HG03439 (cell line): ENCODE data around the gene TBXA2R.
A peak's percentile ranks its signal among the peaks of the same experiment; 100 is the strongest.
"Not testable (repeated sequence)": the region's sequence is repeated elsewhere in the genome, so short reads cannot be mapped to it uniquely, and the experiment has no call there.

ENCODE experiments used
- ATAC-seq: cut with Tn5 transposase; IDR thresholded peaks from one replicate; pipeline ENCODE4 v1.9.1; 2021; ENCODE audit warnings: mild to moderate bottlenecking, moderate library complexity; ENCODE audit not compliant: unreplicated experiment

The TBXA2R gene

DNA sequence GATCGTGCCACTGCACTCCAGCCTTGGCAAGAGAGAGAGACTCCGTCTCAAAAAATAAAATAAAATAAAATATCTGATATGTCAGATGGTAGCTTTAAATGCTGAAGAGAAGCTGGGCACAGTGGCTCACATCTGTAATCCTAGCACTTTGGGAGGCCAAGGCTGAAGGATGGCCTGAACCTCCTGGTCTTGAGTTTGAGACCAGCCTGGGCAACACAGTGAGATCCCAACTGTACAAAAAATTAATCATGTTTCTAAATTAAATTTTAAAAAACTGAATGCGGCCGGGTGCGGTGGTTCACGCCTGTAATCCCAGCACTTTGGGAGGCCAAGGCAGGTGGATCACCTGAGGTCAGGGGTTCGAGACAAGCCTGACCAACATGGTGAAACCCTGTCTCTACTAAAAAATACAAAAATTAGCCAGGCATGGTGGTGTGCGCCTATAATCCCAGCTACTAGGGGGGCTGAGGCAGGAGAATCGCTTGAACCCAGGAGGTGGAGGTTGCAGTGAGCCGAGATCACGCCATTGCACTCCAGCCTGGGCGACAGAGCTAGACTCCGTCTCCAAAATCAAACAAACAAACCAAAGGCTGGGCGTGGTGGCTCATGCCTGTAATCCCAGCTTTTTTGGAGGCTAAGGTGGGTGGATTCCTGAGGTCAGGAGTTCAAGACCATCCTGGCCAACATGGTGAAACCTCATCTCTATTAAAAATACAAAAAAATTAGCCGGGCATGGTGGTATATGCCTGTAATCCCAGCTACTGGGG, 22.5 kb downstream of the TBXA2R start:
- ATAC-seq = not testable (repeated sequence)

DNA sequence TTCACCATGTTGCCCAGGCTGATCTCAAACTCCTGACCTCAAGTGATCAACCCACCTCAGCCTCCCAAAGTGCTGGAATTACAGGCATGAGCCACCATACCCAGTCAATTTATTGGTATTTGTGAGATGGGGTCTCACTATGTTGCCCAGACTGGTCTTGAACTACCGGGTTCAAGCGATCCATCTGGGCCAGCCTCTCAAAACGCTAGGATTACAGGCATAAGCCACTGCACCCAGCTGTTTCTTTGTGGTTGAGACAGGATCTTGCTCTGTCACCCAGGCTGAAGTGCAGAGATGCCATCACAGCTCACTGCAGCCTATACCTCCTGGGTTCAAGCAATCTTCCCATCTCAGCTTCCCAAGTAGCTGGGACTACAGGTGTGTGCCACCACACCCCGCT, 24.9 kb downstream of the TBXA2R start:
- ATAC-seq = not testable (repeated sequence)

DNA sequence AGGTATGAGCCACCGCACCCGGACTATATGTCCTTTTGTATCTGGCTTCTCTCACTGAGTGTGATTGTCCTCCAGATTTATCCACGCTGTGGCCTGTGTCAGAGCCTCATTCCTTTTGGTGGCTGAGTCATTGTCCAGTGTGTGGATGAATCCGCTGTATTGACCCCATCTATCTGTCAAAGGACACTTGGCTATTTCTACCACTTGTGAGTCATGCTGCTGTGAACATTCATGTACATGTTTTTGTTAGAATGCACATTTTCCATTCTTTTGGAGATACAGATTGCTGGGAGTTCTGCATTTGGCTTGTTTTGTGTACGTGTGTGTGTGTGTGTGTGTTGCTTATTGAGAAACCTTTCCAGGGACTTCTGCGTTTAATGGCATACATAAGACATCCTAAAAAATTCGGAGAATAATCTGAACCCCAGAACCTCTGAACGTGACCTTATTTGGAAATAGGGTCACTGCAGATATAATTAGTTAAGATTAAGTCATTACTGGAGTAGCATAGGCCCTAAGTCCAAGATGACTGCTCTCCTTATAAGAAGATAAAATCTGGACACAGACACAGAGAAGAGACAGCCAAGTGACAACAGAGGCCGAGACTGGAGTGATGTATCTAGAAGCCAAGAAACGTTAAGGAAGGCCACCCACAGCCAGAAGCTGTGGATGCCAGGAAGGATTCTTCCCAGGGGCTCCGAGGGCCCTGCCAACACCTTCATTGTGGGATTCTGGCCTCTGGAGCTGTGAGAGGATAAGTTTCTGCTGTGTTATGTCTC, 26.3 kb downstream of the TBXA2R start:
- ATAC-seq = no peak

DNA sequence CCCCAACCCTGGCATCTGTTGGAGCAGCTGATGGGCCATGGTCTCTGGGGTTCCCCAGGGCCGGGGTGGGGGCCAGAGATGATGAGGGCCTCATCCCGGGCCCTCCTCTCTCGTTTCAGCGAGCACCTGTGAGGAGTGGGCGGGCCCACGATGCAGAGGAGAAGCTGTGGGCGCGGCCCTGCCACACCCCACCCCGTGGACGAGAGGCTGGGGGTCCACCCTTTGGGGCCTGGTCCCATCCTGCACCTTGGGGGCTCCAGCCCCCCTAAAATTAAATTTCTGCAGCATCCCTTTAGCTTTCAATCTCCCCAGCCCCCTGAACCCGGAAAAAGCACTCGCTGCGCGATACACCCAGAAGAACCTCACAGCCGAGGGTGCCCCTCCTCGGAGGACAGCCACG, 28.3 kb downstream of the TBXA2R start:
- ATAC-seq = no peak

DNA sequence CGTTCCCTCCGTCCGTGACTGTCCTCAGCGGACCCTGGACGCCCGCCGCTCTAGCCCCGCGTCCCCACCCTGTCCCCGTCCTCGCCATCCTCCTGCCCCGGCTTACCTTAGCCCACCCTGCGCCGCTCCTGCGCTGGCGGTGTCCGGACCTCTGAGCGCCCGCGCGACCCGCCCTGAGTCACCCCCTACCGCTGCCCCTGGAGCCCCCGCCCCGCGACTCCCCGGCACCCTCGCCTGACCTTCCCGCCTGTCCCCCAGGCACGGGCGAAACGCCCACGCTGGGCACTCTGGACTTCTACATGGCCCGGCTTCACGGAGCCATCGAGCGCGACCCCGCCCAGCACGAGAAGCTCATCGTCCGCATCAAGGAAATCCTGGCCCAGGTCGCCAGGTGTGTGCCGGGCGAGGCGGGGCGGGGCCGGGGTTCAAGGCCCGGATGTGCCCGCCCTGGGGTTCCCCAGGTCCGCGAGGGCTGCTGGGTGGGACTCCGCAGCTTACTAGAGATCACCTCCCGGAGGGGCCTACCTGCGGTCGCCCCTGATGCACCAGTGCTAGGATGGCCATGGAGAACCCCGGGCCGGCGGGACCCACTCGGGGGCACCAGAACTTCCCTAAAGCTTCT, 28.8 kb downstream of the TBXA2R start:
- ATAC-seq = no peak

DNA sequence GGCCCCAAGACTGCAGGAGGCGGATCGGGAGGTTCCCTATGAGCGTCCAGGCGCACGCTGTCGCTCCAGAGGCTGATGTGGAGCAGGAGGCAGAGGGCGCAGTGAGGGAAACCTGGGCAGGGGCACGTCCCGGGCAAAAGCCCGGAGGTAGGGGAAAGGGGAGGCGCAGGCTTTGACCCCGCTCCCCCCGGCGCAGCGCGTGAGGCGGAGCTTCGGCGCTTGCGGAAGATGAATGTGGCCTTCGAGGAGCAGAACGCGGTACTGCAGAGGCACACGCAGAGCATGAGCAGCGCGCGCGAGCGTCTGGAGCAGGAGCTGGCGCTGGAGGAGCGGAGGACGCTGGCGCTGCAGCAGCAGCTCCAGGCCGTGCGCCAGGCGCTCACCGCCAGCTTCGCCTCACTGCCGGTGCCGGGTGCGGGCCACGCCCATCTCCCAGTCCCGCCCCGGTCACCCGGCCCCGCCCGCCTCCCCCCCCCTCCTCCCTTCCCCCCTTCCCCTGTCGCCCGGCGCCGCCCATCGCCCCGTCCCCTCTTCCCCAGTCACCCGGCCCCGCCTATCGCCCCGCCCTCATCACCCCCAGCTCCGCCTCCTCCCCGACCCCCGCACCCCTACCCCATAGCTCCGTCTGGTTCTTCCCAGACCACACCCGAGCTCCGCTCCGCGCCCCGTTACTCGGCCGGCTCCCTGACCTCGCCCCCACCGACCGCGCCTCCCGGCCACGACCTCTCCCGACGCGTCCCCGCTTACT, 29.8 kb downstream of the TBXA2R start:
- no peak for ATAC-seq

DNA sequence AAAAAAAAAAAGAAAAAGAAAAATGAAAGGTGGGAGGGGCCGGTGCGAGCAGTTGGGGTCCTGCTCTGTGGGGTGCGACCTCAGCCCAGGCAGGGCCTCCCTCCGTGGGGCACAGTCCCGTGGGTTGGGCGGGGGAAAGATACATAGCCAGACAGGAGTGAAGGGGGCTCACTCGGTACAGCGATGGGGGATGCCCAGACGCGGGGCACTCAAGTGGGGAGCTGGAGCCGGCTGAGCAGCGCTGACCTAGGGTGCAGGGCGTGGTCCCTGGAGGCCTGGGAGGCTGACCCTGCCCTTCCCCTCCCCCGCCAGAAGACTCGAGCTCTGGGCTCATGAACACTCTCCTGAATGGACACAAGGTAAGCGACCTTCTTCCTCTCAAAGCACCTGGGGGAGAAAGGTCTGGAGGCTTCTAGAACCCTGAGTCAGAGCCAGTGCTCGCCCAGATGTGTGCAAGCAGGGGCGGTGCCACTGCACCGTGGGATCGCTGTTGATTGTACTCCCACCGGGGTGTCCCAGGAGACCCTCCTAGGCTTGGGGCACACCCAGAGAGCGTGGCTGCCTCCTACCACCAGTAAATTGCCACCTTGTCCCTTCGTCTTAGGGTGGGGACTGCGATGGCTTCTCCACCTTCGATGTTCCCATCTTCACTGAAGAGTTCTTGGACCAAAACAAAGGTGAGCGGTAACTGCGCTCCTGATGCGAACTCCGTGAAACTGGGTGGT, 30.6 kb downstream of the TBXA2R start:
- no peak for ATAC-seq

DNA sequence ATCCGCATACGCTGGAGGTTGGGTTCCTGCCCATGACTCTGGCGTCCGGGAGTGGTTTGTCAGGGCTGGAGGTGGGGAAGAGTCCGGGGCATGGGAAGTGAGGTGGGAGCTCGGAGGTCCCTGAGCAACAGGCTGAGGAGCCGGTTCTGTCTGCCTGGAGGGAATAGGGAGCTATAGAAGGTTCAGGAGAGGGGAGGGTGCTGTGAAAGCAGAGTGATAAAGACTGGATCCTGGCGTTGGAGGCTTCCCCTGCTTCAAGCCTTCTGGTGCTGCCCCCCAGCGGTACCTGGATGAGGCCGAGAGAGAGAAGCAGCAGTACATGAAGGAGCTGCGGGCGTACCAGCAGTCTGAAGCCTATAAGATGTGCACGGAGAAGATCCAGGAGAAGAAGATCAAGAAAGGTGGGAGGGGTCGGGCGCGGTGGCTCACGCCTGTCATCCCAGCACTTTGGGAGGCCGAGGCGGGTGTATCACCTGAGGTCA, 31.4 kb downstream of the TBXA2R start:
- ATAC-seq = no peak

DNA sequence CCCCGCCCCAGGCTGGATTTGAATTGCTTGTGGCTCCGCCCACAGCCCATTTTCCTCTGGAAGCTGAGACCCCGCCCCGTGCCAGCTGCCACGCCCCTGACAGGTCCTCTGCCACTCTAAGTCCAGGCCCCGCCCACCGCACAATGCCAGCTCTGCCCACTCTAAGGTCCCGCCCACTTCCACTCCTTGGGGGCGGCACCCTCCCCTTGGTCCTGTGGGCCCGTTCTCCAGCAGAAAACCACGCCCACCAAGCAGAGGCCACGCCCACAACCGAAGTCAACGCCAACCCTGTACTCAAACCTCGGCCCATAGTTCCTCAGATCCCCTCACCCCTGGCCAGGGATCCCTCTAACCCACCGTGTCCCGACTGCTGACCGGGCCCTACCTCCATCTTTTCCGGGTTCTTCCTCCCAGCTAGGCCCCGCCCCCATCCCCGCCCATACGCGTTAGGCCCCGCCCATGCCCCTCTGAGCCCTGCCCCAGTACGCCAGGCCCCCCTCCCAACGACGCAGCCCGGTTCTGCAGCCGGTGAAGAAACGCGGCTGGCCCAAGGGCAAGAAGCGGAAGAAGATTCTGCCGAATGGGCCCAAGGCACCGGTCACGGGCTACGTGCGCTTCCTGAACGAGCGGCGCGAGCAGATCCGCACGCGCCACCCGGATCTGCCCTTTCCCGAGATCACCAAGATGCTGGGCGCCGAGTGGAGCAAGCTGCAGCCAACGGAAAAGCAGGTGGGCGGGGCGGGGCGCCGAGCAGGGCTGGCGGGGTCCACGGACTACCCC, 32.6 kb downstream of the TBXA2R start:
- peak; percentile 30 for ATAC-seq

DNA sequence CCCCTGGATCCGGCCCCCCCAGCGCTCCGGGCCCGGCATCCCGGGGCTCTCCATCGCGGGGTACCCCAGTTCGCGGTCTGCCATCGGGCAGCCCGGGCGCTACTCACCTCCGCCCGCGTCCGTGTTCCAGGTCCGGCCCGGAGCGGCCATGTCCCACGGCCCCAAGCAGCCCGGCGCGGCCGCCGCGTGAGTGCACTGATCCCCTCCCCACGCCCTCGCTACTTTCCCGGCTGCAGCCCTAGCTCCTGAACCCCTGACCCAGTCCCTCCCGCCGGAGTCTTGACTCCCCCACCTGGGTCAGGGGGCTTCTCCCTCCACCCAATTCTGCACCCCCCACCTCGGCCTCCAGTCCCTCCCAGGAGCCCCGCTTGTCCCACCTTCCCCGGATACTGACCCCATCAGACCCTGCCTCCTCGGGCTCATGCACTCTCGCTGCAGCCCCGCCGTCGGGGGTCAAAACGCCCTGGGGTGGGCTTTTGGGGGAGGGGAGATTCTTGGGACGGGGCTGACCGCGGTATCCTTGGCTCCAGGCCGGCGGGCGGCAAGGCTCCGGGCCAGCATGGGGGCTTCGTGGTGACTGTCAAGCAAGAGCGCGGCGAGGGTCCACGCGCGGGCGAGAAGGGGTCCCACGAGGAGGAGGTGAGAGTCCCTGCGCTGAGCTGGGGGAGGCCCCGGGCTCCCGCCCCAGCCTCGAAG, 33.4 kb downstream of the TBXA2R start:
- no peak for ATAC-seq

DNA sequence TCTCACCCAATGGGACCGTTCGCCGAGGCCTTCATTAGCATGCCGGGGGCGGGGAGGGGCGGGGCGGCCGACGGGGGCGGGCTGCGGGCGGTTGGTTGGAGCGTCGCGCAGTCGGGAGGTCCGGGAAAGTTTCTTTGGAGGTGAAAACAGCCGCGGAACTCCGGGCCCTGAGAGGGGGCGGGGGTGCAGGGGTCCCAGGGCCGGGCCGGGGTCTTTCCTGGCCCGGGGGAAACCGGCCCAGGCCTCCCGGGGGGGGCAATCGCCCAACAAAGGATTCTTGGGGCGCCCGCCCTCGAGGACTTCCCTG, 33.9 kb downstream of the TBXA2R start, which contains the start of gene HMG20B:
Gene HMG20B (plus strand): TSS at position 90 of the 307 bp plus-strand sequence. CDS start 366 bp downstream, outside the sequence.
- ATAC-seq = no peak

DNA sequence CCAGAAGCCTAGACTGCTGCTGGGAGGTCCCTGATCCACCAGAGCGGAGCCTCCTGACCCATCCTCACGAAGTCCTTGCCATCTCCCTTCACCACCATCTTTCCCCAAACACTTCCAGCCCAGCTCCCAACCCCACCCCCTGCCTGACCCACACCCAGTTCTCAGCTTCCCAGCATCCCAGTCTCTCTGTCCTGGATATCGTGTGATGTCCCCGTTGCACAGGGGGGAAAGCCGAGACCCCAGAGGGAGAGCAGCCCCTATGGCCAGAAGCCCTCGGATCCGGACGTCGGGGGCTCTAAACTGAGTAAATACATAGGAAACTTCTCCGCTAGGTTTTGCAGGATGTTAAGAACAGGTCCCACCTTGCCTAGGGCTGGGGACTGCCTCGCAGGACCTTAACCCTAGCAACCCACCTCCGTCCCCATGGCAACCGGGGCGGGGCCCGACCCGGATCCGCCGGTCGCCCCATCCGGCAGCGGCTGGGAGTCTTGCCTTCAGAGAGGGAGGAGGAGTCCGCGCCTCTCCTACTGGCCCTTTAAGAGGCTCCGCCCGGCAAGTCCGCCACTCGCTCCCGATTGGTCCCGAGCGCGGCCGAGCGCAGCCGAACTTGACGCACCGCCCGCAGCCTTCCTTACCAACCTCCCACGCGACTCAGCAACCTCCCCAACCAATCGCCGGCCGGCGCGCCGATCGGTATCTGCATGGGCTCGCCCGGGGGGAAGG, 34.4 kb downstream of the TBXA2R start:
- peak; percentile 88 for ATAC-seq

DNA sequence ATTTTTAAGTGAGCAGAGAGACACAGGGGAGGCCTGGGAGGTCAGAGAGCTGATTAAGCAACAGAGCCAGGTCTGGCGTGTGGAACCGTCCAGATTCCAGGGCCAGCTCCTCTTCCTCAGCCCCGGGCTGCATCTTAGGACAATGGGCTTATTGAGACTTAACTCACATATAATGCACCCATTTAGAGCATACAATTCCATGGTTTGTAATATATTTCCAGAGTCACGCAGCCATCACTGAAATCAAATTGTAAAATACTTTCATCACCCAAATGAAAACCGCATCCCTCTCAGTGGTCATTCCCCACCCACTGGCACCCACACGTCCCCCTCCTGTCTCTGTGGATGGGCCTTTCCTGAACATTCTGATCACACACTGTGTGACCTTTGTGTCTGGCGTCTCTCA, 36.1 kb downstream of the TBXA2R start:
- ATAC-seq = no peak

DNA sequence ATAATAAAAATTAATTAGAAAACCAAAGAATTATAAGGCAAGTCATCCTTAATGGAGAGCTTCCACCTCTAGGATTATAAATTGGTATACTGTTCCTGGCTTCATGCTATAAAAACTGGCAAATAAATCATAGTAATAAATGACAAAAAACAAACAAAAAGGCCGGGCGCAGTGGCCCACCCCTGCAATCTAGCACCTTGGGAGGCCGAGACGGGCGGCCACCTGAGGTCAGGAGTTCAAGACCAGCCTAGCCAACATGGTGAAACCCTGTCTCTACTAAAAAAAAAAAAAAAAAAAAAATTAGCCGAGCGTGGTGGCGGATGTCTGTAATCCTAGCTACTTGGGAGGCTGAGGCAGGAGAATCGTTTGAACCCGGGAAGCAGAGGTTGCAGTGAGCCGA, 36.6 kb downstream of the TBXA2R start:
- ATAC-seq = not testable (repeated sequence)

DNA sequence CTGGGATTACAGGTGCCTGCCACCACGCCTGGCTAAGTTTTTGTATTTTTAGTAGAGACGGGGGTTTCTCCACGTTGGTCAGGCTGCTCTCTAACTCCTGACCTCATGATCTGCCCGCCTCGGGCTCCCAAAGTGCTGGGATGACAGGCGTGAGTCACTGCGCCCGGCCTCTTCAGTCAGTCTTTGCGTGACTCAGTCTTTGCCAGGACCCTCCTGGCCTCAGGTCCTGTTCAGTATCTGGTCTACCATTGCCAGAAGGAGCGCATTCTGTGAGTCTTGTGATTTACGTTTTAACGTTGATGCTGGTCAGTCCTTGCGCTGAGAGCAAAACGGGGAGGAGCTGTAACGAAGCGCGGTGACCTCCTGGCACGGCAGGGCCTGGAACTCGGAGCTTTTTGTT, 41.5 kb downstream of the TBXA2R start:
- no peak for ATAC-seq

DNA sequence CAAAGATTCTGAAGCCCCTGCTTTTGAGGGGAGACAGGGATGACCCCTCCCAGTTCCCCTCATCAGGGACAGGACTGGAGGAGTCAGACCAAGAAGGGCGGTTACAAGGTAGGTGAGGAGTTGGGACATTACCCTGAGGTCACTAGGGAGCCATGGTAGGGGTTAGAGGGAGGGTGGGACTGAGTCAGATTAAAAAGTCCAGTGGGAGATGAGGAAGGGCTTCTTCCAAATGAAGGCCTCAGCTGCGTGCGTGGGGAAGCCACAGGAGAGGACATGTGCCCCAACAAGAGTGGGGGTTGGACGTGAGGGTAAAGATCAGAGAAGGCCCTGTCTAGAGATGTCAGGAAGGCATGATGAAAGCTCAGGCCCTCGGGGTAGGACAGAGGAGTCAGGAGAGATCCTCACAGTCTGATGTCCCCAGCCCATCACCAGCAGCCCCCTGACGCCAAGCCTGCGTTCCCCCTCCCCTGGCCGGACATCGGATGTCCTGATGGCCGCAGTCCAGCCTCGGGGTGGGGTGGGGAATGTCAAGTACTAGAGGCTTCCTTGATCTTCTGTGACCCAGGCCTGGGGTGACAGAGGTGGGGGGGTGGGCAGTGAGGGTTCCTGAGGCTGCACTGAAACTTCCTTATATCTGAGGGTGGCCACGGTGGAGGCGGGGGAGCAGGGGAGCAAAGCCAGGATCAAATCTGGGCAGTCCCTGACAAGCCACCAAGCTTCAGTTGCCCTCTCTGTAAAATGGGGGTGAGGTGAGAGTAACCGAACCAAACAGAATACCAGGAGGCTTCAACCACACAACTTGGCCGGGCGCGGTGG, 42.8 kb downstream of the TBXA2R start:
- ATAC-seq = no peak

DNA sequence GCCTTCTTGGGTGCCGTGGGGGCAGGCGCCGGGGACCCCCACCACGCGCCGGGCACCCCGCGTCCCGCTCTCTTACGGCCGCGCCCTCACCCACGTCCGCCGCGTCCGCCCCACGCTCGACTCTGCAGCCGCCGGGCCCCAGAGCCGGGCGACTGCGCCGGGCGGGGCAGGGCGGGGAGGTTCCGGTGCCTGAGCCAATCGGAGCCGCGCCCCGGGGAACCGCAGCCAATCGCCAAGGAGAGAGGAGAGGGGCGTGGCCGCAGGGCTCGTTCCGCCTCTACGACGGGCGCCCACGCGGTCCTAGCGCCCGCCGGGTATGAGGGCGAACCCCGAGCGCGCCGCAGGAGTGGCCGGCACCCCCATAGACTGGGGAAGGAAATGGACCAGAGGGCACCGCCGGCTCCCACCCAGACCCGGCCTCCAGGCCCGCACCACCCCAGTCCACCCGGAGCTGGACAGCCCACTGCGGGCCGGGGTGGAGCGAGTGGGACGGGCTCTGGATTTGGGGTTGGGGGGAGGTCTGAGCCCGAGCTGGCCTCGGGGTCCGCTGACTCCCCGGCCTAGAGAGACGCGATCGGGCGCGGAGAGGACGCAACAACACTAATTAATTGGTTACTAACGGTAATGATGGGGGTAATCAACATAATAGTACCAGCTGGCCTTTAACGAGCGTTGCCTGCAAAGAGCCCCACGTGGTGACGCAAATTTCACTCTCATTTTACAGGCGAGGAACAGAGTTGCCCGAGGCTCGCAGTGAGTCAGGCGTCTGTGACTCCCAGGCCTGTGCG, 49.0 kb downstream of the TBXA2R start, which contains the start of gene MFSD12:
Gene MFSD12 (minus strand): TSS at position 126 of the 788 bp plus-strand sequence. CDS start 183 bp downstream, outside the sequence.
- peak; percentile 75 for ATAC-seq
